Body of pancreas (tissue), 4 donors: Measurements from ENCODE around the gene NFYC. TPM values are rescaled to one million over a fixed set of nuclear protein-coding genes. Genes with fewer than 3 reads are reported as not detected.

ENCODE experiments used
- ATAC-seq: fragments of 150-250 bp; one replicate; pipeline ENCODE4 v1.9.1; 2016
- DNase-seq, 4 donors: peaks; one replicate each; pipeline ENCODE4 v3.0.0-alpha.2; 2019
- H3K27ac ChIP-seq, 4 donors: fragments of 200-600 bp; sonication (generic); 1 replicate in 3 of 4; 2 replicates in 1 of 4; pipeline versions ENCODE4 v1.5.1 to v1.6.1; 2016 to 2019; ENCODE audit warnings: mild to moderate bottlenecking in 1 of 4, mixed read lengths in 1 of 4, moderate library complexity in 1 of 4
- H3K27me3 ChIP-seq, 2 donors: fragments of 200-600 bp; sonication (generic); one replicate each; pipeline ENCODE4 v1.6.0; 2016; ENCODE audit warnings: mild to moderate bottlenecking in 1 of 2
- H3K36me3 ChIP-seq, 2 donors: fragments of 200-600 bp; sonication (generic); replicated peaks in 1 of 2; 2 replicates each; pipeline ENCODE4 v1.5.1; 2016; ENCODE audit warnings: low read depth in 2 of 2; ENCODE audit not compliant: insufficient read depth in 1 of 2
- H3K4me1 ChIP-seq: fragments of 200-600 bp; sonication (generic); one replicate; pipeline ENCODE4 v1.6.0; 2016
- H3K4me3 ChIP-seq, 2 donors: fragments of 200-600 bp; sonication (generic); 1 replicate in 1 of 2; 2 replicates in 1 of 2; pipeline ENCODE4 v1.5.1; 2016 to 2019
- H3K9me3 ChIP-seq, 3 donors: fragments of 200-600 bp; sonication (generic); 1 replicate in 2 of 3; 2 replicates in 1 of 3; pipeline ENCODE4 v1.5.1; 2016
- POLR2A ChIP-seq, 3 donors: fragments of 450-650 bp; IDR thresholded peaks; one replicate each; pipeline ENCODE4 v1.6.1; 2016; ENCODE audit warnings: antibody characterized with exemption in 3 of 3, mild to moderate bottlenecking in 2 of 3
- WGBS, 2 donors: methylation state at CpG; one replicate each; pipeline ENCODE4 v1.1.5; 2017; 5-methylcytosine and 5-hydroxymethylcytosine counted together
- intact Hi-C: fragments of 100-400 bp; cut with DNase I; formaldehyde crosslinking; loops from one replicate; pipeline ENCODE4 v1.15.1; 2023
- total RNA-seq, 2 donors: library from RNA; depleted of rRNA; stranded (reverse); fragments of >200 nt; gene quantifications; one replicate each; pipeline ENCODE4 v1.1.0, GENCODE V29; 2016
- TF ChIP-seq, protein P1 (sequence below), 7 experiments: fragments of 450-650 bp in 4 of 7; fragments of 200-600 bp in 3 of 7; sonication (generic) in 3 of 7; IDR thresholded peaks; one replicate each; pipeline ENCODE4 v1.5.1; 2016 to 2019; ENCODE audit warnings: antibody characterized with exemption in 7 of 7

Gene NFYC
- total RNA-seq, 2 donors from 2014 or later: 37.2 to 44.9 TPM

DNA sequence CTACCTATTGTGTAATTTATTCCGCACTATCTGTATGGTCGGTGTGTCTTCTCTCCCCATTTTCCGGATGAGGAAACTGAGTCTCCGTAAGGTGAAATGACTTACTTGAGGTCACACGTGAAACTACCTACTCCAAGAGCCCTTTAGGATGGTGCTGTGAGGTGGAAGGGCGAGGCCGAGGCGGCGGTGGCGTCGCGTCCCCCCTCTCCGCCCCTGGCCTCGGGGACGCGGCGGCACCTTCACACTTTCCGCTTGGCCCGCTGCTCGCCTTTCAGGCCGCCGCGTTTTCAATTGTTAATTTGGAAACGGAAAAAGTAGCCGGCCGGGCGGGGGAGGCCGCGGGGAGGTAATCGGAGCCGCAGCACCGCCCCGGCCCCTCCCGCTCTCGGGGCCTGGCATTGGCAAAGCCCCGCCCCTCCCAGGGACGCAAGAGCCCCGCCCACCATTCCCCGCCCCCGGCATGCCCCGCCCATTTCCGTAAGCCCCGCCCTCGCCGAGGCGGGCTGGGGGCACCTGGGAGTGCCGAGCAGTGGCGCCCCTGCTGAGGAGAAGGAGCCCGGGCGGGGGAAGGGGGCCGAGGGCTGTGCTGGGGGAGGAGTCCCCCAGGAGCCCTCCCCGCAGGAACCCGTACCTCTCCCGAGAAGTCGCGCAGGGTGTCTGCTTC lies 110.7 kb downstream of the NFYC start:
- Histone ChIP-seq H3K36me3 (no peaks in the 10 kb centered on the region), H3K4me1 (peaks cover 46% of the 10 kb centered on the region), H3K4me3 (no peak overlapping the region), H3K27me3 (no peaks in the 10 kb centered on the region), H3K9me3 (no peaks in the 10 kb centered on the region), H3K27ac (peak overlapping the region; percentile 21 to 65 (median 50))
- TF ChIP-seq POLR2A (IDR thresholded peaks at IDR 0.05): no peak
- TF ChIP-seq, protein P1, sequence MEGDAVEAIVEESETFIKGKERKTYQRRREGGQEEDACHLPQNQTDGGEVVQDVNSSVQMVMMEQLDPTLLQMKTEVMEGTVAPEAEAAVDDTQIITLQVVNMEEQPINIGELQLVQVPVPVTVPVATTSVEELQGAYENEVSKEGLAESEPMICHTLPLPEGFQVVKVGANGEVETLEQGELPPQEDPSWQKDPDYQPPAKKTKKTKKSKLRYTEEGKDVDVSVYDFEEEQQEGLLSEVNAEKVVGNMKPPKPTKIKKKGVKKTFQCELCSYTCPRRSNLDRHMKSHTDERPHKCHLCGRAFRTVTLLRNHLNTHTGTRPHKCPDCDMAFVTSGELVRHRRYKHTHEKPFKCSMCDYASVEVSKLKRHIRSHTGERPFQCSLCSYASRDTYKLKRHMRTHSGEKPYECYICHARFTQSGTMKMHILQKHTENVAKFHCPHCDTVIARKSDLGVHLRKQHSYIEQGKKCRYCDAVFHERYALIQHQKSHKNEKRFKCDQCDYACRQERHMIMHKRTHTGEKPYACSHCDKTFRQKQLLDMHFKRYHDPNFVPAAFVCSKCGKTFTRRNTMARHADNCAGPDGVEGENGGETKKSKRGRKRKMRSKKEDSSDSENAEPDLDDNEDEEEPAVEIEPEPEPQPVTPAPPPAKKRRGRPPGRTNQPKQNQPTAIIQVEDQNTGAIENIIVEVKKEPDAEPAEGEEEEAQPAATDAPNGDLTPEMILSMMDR (IDR thresholded peaks at IDR 0.05): no peak
- 5 to 8% methylated on average over 6 to 53 of the region's 56 CpGs for WGBS, 2 donors
- DNase-seq (peak; percentile 89 to 94 (median 91)), ATAC-seq (peak; percentile 87)
- intact Hi-C loops: no loop called here

DNA sequence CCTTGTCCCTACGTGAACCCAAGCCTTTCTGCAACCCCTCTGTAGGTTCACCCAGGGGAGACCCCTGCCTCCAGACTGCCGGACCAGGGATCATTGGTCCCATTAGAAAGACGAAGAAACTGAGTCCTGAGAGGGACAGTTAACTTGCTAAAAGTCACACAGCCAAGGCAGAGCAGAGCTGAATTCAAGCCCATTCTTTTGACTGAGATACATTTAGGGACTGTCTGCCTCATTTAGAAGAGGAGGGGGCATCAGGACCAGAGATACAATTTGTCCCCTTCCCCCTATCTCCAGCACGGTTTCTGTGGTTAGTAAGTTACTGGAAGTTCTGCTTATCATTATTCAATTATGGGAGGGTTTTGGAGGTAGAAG lies 111.2 kb downstream of the NFYC start:
- whole genome bisulfite sequencing, 2 donors: 28 to 59% methylated on average over 2 to 4 of the region's 4 CpGs
- ATAC-seq (no peak), DNase-seq (no peak)
- H3K4me3 ChIP-seq: no peak overlapping the region
- peak overlapping the region in 3 of 4 donors; percentile 39 to 65 (median 60) for H3K27ac ChIP-seq
- H3K36me3 ChIP-seq: no peaks in the 10 kb centered on the region
- H3K27me3 ChIP-seq: no peaks in the 10 kb centered on the region
- peaks cover 41% of the 10 kb centered on the region for H3K4me1 ChIP-seq
- TF ChIP-seq POLR2A (IDR thresholded peaks at IDR 0.05): no peak
- TF ChIP-seq, protein P1 (IDR thresholded peaks at IDR 0.05): no peak
- H3K9me3 ChIP-seq: no peaks in the 10 kb centered on the region
- intact Hi-C loops: no loop called here

DNA sequence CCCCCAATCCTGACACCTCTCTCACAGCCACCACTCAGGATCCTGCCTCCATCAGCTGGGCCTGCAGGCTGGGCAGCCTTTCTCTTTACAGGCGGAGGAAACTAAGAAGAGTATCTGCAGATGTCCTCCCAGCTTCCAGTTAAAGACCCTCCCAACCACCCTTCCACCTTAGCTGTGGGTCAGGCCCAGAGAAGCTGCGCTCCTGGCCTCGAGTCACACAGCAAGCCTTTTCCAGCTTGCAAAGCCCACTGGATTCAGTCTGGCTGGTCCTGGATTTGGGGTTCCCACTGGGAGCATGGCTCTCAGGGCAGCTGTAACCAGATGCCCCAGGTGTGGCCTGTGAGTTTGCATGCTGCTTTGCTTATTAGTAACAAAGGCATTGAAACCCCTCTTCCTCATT lies 111.9 kb downstream of the NFYC start:
- Histone ChIP-seq H3K27ac (peak overlapping the region in 2 of 4 donors; percentile 60 to 65), H3K9me3 (no peaks in the 10 kb centered on the region), H3K4me3 (no peak overlapping the region), H3K27me3 (no peaks in the 10 kb centered on the region), H3K36me3 (no peaks in the 10 kb centered on the region), H3K4me1 (peaks cover 37% of the 10 kb centered on the region)
- WGBS, 2 donors: 77 to 100% methylated on average over 1 to 3 of the region's 3 CpGs
- TF ChIP-seq, protein P1 (IDR thresholded peaks at IDR 0.05): no peak
- TF ChIP-seq POLR2A (IDR thresholded peaks at IDR 0.05): no peak
- no peak for ATAC-seq
- intact Hi-C loops: no loop called here
- no peak for DNase-seq

DNA sequence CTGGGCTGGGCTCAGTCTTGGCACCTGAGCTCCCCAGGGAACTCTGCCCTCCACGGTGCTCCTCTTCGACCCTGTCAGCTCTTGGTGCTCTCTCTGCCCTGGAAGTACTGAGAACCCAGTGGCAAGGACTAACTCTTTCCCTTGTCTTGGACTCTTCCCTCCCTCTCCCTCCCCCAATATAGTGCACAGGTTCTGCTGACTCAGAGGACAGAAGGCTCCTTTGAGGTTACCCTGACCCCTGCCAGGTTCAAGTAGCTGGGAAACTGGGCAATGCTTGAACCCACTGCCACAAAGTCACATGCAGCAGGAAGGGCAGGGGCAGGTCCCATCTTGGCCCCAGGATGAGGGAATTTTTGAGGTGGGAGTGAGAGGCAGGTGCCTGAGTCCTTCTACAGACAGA lies 112.4 kb downstream of the NFYC start:
- no peaks in the 10 kb centered on the region for H3K27me3 ChIP-seq
- ATAC-seq (no peak), DNase-seq (no peak)
- 67 to 68% methylated on average over 2 of the region's 2 CpGs for WGBS, 2 donors
- peak overlapping the region in 1 of 4 donors; percentile 60 for H3K27ac ChIP-seq
- no peak overlapping the region for H3K4me3 ChIP-seq
- no peak for TF ChIP-seq POLR2A (IDR thresholded peaks at IDR 0.05)
- TF ChIP-seq, protein P1 (IDR thresholded peaks at IDR 0.05): no peak
- peaks cover 32% of the 10 kb centered on the region for H3K4me1 ChIP-seq
- intact Hi-C loops: no loop called here
- H3K36me3 ChIP-seq: no peaks in the 10 kb centered on the region
- no peaks in the 10 kb centered on the region for H3K9me3 ChIP-seq

DNA sequence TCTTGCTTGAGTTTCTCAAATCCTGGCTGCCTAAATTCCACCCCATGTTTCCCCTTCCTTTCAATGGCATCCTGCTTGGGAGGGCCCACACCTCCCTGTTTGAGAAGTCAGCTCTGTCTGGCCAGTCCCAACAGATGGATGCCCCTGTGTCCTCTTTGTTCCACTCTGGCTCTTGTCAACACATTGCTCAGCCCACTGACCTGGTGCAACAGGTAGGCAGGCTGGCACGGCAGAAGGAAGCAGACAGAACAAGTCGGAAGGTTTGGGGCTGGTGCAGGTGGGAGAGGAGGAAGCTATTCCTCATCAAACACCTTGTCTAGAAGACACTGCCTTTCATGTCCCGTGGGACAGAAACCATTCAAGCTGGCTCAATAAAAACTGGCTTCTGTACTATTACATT lies 114.7 kb downstream of the NFYC start:
- TF ChIP-seq, protein P1 (IDR thresholded peaks at IDR 0.05): no peak
- TF ChIP-seq POLR2A (IDR thresholded peaks at IDR 0.05): no peak
- ATAC-seq (no peak), DNase-seq (no peak)
- H3K4me1 ChIP-seq: peaks cover 14% of the 10 kb centered on the region
- no peak overlapping the region for H3K4me3 ChIP-seq
- 72 to 75% methylated on average over 3 of the region's 3 CpGs for WGBS, 2 donors
- no peaks in the 10 kb centered on the region for H3K27me3 ChIP-seq
- H3K9me3 ChIP-seq: no peaks in the 10 kb centered on the region
- intact Hi-C loops: no loop called here
- no peak overlapping the region for H3K27ac ChIP-seq
- H3K36me3 ChIP-seq: no peaks in the 10 kb centered on the region
